ENCODE results near the gene SIDT2. TPM values are rescaled to one million over a fixed set of nuclear protein-coding genes. Genes with fewer than 3 reads are reported as not detected.
"Not testable (repeated sequence)": the region's sequence is repeated elsewhere in the genome, so short reads cannot be mapped to it uniquely, and the experiment has no call there.

The SIDT2 gene
- total and polyA plus RNA-seq, 2 donors (not counting 3 experiments of a cell fraction or from before 2014, with no cell fraction given), result 28.7 to 34.5 TPM

DNA sequence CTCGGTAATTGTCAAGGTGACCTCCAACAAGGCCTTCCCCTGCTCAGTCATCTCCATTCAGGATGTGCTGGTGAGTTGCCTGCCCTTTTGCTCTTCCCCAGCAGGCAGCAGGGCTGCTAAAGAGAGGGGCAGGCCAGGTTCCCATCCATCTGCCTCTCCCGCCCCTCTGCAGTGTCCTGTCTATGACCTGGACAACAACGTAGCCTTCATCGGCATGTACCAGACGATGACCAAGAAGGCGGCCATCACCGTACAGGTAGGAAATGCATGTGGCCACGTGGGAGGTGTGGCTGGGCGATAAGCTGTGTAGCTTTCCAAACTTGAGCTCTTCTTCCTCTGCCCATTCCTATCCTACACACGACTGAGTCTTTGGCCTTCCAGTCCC lies 4.0 kb downstream of the SIDT2 start:
- Histone ChIP-seq H3K9me3 (replicated peaks; ENCODE audit: control insufficient read depth, insufficient read depth, low read length) (no peaks in the 10 kb centered on the region), H3K36me3 (ENCODE audit: control insufficient read depth in 2 of 2, extremely low read depth in 1 of 2, insufficient read depth in 2 of 2, low read length in 2 of 2) (peaks cover 0 to 7% of the 10 kb centered on the region in 2 experiments), H3K27me3 (ENCODE audit: control insufficient read depth in 2 of 2, insufficient read depth in 2 of 2, low read length in 2 of 2) (no peaks in the 10 kb centered on the region), H3K4me2 (ENCODE audit: insufficient read depth, low read length) (no peak overlapping the region), H3K79me2 (ENCODE audit: control insufficient read depth, insufficient read depth, low read length) (no peaks in the 10 kb centered on the region), H3K9ac (replicated peaks; ENCODE audit: extremely low read depth, insufficient read depth, low read length) (no peak overlapping the region), H2AFZ (ENCODE audit: low read depth, low read length) (no peak overlapping the region), H3K27ac (ENCODE audit: insufficient read depth, low read depth, low read length) (no peak overlapping the region), H3K4me1 (ENCODE audit: control insufficient read depth, extremely low read depth, insufficient read depth, low read length) (peaks cover 18% of the 10 kb centered on the region), H3K9me1 (replicated peaks; ENCODE audit: control insufficient read depth, extremely low read depth, insufficient read depth, low read length) (no peaks in the 10 kb centered on the region), H4K20me1 (replicated peaks; ENCODE audit: control insufficient read depth, extremely low read depth, insufficient read depth, low read length) (no peaks in the 10 kb centered on the region), H3K4me3 (replicated peaks in 1 of 3; ENCODE audit: insufficient read depth in 1 of 3, low read depth in 1 of 3, low read length in 3 of 3) (no peak overlapping the region)
- FAIRE-seq (no peak), DNase-seq (ENCODE audit: low read depth, low spot score) (no peak)
- POLR2A ChIA-PET, result no interaction called here
- dilution Hi-C loops (cut with MboI; ENCODE audit: extremely low pct_ligation_motif_present, low sequenced_read_pairs) (no loop called here), intact Hi-C loops (cut with micrococcal nuclease) (no loop called here)
- TF ChIP-seq GATA2 (IDR thresholded peaks at IDR 0.05; ENCODE audit: insufficient read depth, insufficient read length, low read depth, low read length), result no peak
- no TSS peak for BruUV-seq (replicated peaks)
- CTCF ChIA-PET, result interaction anchor here (1.0 to 5.8 kb wide), 5 partner anchors 10 to 44 kb away, joined by 3 to 90 read pairs (median 5); partner anchors contain the start of gene TAGLN

DNA sequence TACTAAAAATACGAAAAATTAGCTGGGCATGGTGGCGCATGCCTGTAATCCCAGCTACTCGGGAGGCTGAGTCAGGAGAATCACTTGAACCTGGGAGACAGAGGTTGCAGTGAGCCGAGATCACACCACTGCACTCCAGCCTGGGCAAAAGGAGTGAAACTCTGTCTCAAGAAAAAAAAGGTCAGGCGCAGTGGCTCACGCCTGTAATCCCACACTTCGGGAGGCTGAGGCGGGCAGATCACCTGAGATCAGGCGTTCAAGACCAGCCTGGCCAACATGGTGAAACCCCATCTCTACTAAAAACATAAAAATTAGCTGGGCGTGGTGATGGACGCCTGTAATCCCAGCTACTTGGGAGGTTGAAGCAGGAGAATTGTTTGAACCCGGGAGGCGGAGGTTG lies 4.6 kb downstream of the SIDT2 start:
- POLR2A ChIA-PET; H3K9me3 ChIP-seq (replicated peaks; ENCODE audit: control insufficient read depth, insufficient read depth, low read length); BruUV-seq (replicated peaks); H4K20me1 ChIP-seq (replicated peaks; ENCODE audit: control insufficient read depth, extremely low read depth, insufficient read depth, low read length); H3K79me2 ChIP-seq (ENCODE audit: control insufficient read depth, insufficient read depth, low read length); H3K4me2 ChIP-seq (ENCODE audit: insufficient read depth, low read length); H3K27me3 ChIP-seq (ENCODE audit: control insufficient read depth in 2 of 2, insufficient read depth in 2 of 2, low read length in 2 of 2); FAIRE-seq; H3K9ac ChIP-seq (replicated peaks; ENCODE audit: extremely low read depth, insufficient read depth, low read length); H3K27ac ChIP-seq (ENCODE audit: insufficient read depth, low read depth, low read length); DNase-seq (ENCODE audit: low read depth, low spot score); intact Hi-C loops (cut with micrococcal nuclease); H3K9me1 ChIP-seq (replicated peaks; ENCODE audit: control insufficient read depth, extremely low read depth, insufficient read depth, low read length); H2AFZ ChIP-seq (ENCODE audit: low read depth, low read length); dilution Hi-C loops (cut with MboI; ENCODE audit: extremely low pct_ligation_motif_present, low sequenced_read_pairs); H3K4me3 ChIP-seq (replicated peaks in 1 of 3; ENCODE audit: insufficient read depth in 1 of 3, low read depth in 1 of 3, low read length in 3 of 3): not testable (repeated sequence)
- peaks cover 12% of the 10 kb centered on the region for H3K4me1 ChIP-seq (ENCODE audit: control insufficient read depth, extremely low read depth, insufficient read depth, low read length)
- CTCF ChIA-PET, result interaction anchor here (1.2 to 5.8 kb wide), 2 partner anchors 16 to 43 kb away, joined by 3 to 90 read pairs; partner anchors contain the start of gene TAGLN
- peaks cover 0 to 13% of the 10 kb centered on the region in 2 experiments for H3K36me3 ChIP-seq (ENCODE audit: control insufficient read depth in 2 of 2, extremely low read depth in 1 of 2, insufficient read depth in 2 of 2, low read length in 2 of 2)

All from endothelial cell of umbilical vein (primary cell).